HepG2 (cell line): Measurements from ENCODE around the gene COX18.

Source experiments
- EHMT2 ChIP-seq: fragments of 200-600 bp; sonication (generic); IDR thresholded peaks from 2 replicates; pipeline ENCODE4 v1.7.0; 2017; ENCODE audit warnings: antibody characterized with exemption, low read depth, low read length, borderline replicate concordance
- FOSL2 ChIP-seq: sonication (generic); formaldehyde crosslinking; IDR thresholded peaks from 2 replicates; pipeline ENCODE4 v1.4.0; 2020; ENCODE audit warnings: missing genetic modification reagents
- GLI4 ChIP-seq: sonication (generic); formaldehyde crosslinking; IDR thresholded peaks from 2 replicates; pipeline ENCODE4 v1.5.1; 2020; ENCODE audit warnings: missing genetic modification reagents, mild to moderate bottlenecking, moderate library complexity, borderline replicate concordance
- NFATC3 ChIP-seq: sonication (generic); formaldehyde crosslinking; IDR thresholded peaks from 2 replicates; pipeline ENCODE4 v1.5.1; 2020; ENCODE audit warnings: mild to moderate bottlenecking, missing genetic modification reagents
- NFYB ChIP-seq: sonication (generic); formaldehyde crosslinking; IDR thresholded peaks from 2 replicates; pipeline ENCODE4 v1.4.0; 2020; ENCODE audit warnings: missing genetic modification reagents
- PHF8 ChIP-seq: sonication (generic); formaldehyde crosslinking; IDR thresholded peaks from 2 replicates; pipeline ENCODE4 v1.5.0; 2020; ENCODE audit warnings: missing genetic modification reagents
- RAD21 ChIP-seq: fragments of 450-650 bp; formaldehyde crosslinking; IDR thresholded peaks from 2 replicates; pipeline ENCODE4 v1.5.0; 2020; ENCODE audit warnings: mild to moderate bottlenecking
- ZNF264 ChIP-seq: sonication (generic); formaldehyde crosslinking; IDR thresholded peaks from 2 replicates; pipeline ENCODE4 v1.4.0; 2020; ENCODE audit warnings: missing genetic modification reagents
- TF ChIP-seq, protein P1 (sequence below): sonication (generic); formaldehyde crosslinking; IDR thresholded peaks from 2 replicates; pipeline ENCODE4 v1.4.0; 2020; ENCODE audit warnings: missing genetic modification reagents
- TF ChIP-seq, protein P2 (sequence below): sonication (generic); formaldehyde crosslinking; IDR thresholded peaks from 2 replicates; pipeline ENCODE4 v1.5.0; 2020; ENCODE audit warnings: mild to moderate bottlenecking, missing genetic modification reagents, moderate library complexity
- TF ChIP-seq, protein P3 (sequence below): sonication (generic); formaldehyde crosslinking; IDR thresholded peaks from 2 replicates; pipeline ENCODE4 v1.5.1; 2020; ENCODE audit warnings: missing genetic modification reagents, mild to moderate bottlenecking, borderline replicate concordance
- TF ChIP-seq, protein P4 (sequence below): sonication (generic); formaldehyde crosslinking; IDR thresholded peaks from 2 replicates; pipeline ENCODE4 v1.4.0; 2020; ENCODE audit warnings: missing genetic modification reagents
- TF ChIP-seq, protein P5 (sequence below): sonication (generic); formaldehyde crosslinking; IDR thresholded peaks from 2 replicates; pipeline ENCODE4 v1.4.0; 2020; ENCODE audit warnings: missing genetic modification reagents, borderline replicate concordance

DNA sequence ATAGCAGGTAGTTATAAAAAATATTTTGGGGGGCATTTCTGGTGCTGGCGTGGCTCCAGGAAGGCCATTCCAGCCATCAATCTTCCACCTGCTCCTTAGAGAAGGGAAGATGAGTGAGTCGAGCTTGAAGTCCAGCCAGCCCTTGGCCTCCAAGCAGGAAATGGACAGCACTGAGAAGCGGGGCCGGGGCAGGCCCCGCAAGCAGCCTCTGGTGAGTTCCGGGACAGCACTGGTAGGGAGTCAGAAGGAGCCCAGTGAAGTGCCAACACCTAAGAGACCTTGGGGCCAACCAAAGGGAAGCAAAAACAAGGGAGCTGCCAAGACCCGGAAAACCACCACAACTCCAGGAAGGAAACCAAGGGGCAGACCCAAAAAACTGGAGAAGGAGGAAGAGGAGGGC is 29.2 kb upstream of the COX18 start:
- TF ChIP-seq PHF8 (CRISPR knock-in tag): no peak
- TF ChIP-seq RAD21 (CRISPR knock-in tag): no peak
- TF ChIP-seq, protein P1, sequence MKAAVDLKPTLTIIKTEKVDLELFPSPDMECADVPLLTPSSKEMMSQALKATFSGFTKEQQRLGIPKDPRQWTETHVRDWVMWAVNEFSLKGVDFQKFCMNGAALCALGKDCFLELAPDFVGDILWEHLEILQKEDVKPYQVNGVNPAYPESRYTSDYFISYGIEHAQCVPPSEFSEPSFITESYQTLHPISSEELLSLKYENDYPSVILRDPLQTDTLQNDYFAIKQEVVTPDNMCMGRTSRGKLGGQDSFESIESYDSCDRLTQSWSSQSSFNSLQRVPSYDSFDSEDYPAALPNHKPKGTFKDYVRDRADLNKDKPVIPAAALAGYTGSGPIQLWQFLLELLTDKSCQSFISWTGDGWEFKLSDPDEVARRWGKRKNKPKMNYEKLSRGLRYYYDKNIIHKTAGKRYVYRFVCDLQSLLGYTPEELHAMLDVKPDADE: no peak
- TF ChIP-seq EHMT2: no peak
- TF ChIP-seq, protein P2, sequence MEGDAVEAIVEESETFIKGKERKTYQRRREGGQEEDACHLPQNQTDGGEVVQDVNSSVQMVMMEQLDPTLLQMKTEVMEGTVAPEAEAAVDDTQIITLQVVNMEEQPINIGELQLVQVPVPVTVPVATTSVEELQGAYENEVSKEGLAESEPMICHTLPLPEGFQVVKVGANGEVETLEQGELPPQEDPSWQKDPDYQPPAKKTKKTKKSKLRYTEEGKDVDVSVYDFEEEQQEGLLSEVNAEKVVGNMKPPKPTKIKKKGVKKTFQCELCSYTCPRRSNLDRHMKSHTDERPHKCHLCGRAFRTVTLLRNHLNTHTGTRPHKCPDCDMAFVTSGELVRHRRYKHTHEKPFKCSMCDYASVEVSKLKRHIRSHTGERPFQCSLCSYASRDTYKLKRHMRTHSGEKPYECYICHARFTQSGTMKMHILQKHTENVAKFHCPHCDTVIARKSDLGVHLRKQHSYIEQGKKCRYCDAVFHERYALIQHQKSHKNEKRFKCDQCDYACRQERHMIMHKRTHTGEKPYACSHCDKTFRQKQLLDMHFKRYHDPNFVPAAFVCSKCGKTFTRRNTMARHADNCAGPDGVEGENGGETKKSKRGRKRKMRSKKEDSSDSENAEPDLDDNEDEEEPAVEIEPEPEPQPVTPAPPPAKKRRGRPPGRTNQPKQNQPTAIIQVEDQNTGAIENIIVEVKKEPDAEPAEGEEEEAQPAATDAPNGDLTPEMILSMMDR (CRISPR knock-in tag): no peak
- TF ChIP-seq, protein P3, sequence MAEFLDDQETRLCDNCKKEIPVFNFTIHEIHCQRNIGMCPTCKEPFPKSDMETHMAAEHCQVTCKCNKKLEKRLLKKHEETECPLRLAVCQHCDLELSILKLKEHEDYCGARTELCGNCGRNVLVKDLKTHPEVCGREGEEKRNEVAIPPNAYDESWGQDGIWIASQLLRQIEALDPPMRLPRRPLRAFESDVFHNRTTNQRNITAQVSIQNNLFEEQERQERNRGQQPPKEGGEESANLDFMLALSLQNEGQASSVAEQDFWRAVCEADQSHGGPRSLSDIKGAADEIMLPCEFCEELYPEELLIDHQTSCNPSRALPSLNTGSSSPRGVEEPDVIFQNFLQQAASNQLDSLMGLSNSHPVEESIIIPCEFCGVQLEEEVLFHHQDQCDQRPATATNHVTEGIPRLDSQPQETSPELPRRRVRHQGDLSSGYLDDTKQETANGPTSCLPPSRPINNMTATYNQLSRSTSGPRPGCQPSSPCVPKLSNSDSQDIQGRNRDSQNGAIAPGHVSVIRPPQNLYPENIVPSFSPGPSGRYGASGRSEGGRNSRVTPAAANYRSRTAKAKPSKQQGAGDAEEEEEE (CRISPR knock-in tag): no peak
- TF ChIP-seq NFATC3: no peak
- no peak for TF ChIP-seq FOSL2
- TF ChIP-seq, protein P4, sequence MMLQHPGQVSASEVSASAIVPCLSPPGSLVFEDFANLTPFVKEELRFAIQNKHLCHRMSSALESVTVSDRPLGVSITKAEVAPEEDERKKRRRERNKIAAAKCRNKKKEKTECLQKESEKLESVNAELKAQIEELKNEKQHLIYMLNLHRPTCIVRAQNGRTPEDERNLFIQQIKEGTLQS (CRISPR knock-in tag): no peak
- TF ChIP-seq GLI4 (CRISPR knock-in tag): no peak
- TF ChIP-seq ZNF264 (CRISPR knock-in tag): no peak
- TF ChIP-seq, protein P5, sequence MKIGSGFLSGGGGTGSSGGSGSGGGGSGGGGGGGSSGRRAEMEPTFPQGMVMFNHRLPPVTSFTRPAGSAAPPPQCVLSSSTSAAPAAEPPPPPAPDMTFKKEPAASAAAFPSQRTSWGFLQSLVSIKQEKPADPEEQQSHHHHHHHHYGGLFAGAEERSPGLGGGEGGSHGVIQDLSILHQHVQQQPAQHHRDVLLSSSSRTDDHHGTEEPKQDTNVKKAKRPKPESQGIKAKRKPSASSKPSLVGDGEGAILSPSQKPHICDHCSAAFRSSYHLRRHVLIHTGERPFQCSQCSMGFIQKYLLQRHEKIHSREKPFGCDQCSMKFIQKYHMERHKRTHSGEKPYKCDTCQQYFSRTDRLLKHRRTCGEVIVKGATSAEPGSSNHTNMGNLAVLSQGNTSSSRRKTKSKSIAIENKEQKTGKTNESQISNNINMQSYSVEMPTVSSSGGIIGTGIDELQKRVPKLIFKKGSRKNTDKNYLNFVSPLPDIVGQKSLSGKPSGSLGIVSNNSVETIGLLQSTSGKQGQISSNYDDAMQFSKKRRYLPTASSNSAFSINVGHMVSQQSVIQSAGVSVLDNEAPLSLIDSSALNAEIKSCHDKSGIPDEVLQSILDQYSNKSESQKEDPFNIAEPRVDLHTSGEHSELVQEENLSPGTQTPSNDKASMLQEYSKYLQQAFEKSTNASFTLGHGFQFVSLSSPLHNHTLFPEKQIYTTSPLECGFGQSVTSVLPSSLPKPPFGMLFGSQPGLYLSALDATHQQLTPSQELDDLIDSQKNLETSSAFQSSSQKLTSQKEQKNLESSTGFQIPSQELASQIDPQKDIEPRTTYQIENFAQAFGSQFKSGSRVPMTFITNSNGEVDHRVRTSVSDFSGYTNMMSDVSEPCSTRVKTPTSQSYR (CRISPR knock-in tag): no peak
- no peak for TF ChIP-seq NFYB (CRISPR knock-in tag)
